Smooth muscle cell (in vitro differentiated cells): ENCODE measurements around the gene P2RY11. TPM values are rescaled to one million over a fixed set of nuclear protein-coding genes. Genes with fewer than 3 reads are reported as not detected.

Source experiments
- DNase-seq: peaks from one replicate; lab custom pipeline; 2025; ENCODE audit not compliant: unreplicated experiment; lab: John Stamatoyannopoulos, UW
- H2AFZ ChIP-seq: fragments of 200-600 bp; sonication (generic); 2 replicates; pipeline ENCODE4 v1.6.0; 2016; ENCODE audit warnings: antibody characterized with exemption, low read depth, mild to moderate bottlenecking
- H3F3A ChIP-seq: fragments of 200-600 bp; sonication (generic); 2 replicates; pipeline ENCODE4 v1.6.0; 2017; ENCODE audit warnings: antibody characterized with exemption, low read depth
- H3K27ac ChIP-seq: fragments of 200-600 bp; sonication (generic); 2 replicates; pipeline ENCODE4 v1.5.1; 2016; ENCODE audit warnings: low read depth, mild to moderate bottlenecking
- H3K27me3 ChIP-seq: fragments of 200-600 bp; sonication (generic); 2 replicates; pipeline ENCODE4 v1.6.1; 2016; ENCODE audit warnings: low read depth, mild to moderate bottlenecking
- H3K36me3 ChIP-seq: fragments of 200-600 bp; sonication (generic); 2 replicates; pipeline ENCODE4 v1.5.1; 2016; ENCODE audit warnings: low read depth
- H3K4me1 ChIP-seq: fragments of 200-600 bp; sonication (generic); 2 replicates; pipeline ENCODE4 v1.5.1; 2016; ENCODE audit warnings: low read depth
- H3K4me2 ChIP-seq: fragments of 200-600 bp; sonication (generic); 2 replicates; pipeline ENCODE4 v1.6.0; 2016; ENCODE audit warnings: mild to moderate bottlenecking
- H3K4me3 ChIP-seq: fragments of 200-600 bp; sonication (generic); 2 replicates; pipeline ENCODE4 v1.5.1; 2016; ENCODE audit warnings: mild to moderate bottlenecking
- H3K79me2 ChIP-seq: fragments of 200-600 bp; sonication (generic); 2 replicates; pipeline ENCODE4 v1.6.0; 2016; ENCODE audit warnings: low read depth, mild to moderate bottlenecking
- H3K9ac ChIP-seq: fragments of 200-600 bp; sonication (generic); 2 replicates; pipeline ENCODE4 v1.6.0; 2016; ENCODE audit warnings: low read depth
- H3K9me3 ChIP-seq: fragments of 200-600 bp; sonication (generic); replicated peaks from 2 replicates; pipeline ENCODE4 v1.5.1; 2016; ENCODE audit warnings: low read depth
- H4K20me1 ChIP-seq: fragments of 200-600 bp; sonication (generic); 2 replicates; pipeline ENCODE4 v1.6.0; 2016; ENCODE audit warnings: low read depth
- WGBS: methylation state at CpG from one replicate; pipeline ENCODE4 v1.1.7; 2016; ENCODE audit warnings: low lambda C conversion rate; 5-methylcytosine and 5-hydroxymethylcytosine counted together
- polyA plus RNA-seq: library from polyadenylated mRNA; unstranded; fragments of >200 nt; fragmentation: Nextera tagmentation; extraction: Ambion mirVana; gene quantifications from 2 replicates; pipeline ENCODE4 v1.2.1, GENCODE V29; 2016
- total RNA-seq: library from RNA; depleted of rRNA; stranded (reverse); fragments of >200 nt; gene quantifications from 2 replicates; pipeline ENCODE4 v1.2.3, GENCODE V29; 2014
- TF ChIP-seq, protein P1 (sequence below): fragments of 200-600 bp; sonication (generic); IDR thresholded peaks from 2 replicates; pipeline ENCODE4 v1.5.1; 2017; ENCODE audit warnings: borderline replicate concordance, mild to moderate bottlenecking, antibody characterized with exemption; ENCODE audit not compliant: insufficient read depth, poor library complexity, severe bottlenecking

The P2RY11 gene, protein sequence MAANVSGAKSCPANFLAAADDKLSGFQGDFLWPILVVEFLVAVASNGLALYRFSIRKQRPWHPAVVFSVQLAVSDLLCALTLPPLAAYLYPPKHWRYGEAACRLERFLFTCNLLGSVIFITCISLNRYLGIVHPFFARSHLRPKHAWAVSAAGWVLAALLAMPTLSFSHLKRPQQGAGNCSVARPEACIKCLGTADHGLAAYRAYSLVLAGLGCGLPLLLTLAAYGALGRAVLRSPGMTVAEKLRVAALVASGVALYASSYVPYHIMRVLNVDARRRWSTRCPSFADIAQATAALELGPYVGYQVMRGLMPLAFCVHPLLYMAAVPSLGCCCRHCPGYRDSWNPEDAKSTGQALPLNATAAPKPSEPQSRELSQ
- 1.5 and 2.0 TPM in 2 replicates for total RNA-seq
- 3.8 and 9.7 TPM in 2 replicates for polyA plus RNA-seq

DNA sequence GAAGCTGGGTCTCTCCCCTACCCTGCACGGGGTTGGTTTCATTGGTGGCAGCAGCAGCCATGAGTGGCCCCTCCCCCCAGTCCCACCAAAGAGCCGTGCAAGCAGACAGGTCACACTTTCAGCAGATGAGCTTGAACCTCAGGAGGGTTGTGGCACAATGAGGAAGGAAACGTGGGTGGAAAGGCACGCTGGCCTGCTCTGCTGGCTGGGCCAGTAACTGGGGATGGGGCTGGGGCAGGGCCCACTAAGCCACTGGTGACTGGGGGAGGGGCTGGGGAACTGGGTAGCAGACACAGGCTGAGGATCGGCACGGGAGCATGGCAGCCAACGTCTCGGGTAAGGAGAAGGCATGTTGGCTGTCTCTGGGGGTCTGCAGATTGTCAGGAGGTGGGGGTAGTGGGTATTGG is at the start of gene P2RY11:
TSS of gene P2RY11 (plus strand) at position 289 of the 407 bp plus-strand sequence. CDS start at position 318, 29 bp downstream.
- DNase-seq = no peak
- TF ChIP-seq, protein P1, sequence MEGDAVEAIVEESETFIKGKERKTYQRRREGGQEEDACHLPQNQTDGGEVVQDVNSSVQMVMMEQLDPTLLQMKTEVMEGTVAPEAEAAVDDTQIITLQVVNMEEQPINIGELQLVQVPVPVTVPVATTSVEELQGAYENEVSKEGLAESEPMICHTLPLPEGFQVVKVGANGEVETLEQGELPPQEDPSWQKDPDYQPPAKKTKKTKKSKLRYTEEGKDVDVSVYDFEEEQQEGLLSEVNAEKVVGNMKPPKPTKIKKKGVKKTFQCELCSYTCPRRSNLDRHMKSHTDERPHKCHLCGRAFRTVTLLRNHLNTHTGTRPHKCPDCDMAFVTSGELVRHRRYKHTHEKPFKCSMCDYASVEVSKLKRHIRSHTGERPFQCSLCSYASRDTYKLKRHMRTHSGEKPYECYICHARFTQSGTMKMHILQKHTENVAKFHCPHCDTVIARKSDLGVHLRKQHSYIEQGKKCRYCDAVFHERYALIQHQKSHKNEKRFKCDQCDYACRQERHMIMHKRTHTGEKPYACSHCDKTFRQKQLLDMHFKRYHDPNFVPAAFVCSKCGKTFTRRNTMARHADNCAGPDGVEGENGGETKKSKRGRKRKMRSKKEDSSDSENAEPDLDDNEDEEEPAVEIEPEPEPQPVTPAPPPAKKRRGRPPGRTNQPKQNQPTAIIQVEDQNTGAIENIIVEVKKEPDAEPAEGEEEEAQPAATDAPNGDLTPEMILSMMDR = no peak
- peaks cover 3% of the 10 kb centered on the region for H4K20me1 ChIP-seq
- no peak within 1 kb of the TSS for H3K9ac ChIP-seq
- no peaks in the 10 kb centered on the region for H3K9me3 ChIP-seq
- no peaks in the 10 kb centered on the region for H3K36me3 ChIP-seq
- no peak within 1 kb of the TSS for H3K4me2 ChIP-seq
- peak within 1 kb of the TSS; percentile 31 for H3K27ac ChIP-seq
- H3K4me1 ChIP-seq = peaks cover 10% of the 10 kb centered on the region
- H3K79me2 ChIP-seq = peaks cover 19% of the 10 kb centered on the region
- WGBS = 80% methylated on average over 8 of the region's 8 CpGs
- no peak within 1 kb of the TSS for H2AFZ ChIP-seq
- no peak within 1 kb of the TSS for H3K4me3 ChIP-seq
- no peaks in the 10 kb centered on the region for H3K27me3 ChIP-seq
- peaks cover 6% of the 10 kb centered on the region for H3F3A ChIP-seq

DNA sequence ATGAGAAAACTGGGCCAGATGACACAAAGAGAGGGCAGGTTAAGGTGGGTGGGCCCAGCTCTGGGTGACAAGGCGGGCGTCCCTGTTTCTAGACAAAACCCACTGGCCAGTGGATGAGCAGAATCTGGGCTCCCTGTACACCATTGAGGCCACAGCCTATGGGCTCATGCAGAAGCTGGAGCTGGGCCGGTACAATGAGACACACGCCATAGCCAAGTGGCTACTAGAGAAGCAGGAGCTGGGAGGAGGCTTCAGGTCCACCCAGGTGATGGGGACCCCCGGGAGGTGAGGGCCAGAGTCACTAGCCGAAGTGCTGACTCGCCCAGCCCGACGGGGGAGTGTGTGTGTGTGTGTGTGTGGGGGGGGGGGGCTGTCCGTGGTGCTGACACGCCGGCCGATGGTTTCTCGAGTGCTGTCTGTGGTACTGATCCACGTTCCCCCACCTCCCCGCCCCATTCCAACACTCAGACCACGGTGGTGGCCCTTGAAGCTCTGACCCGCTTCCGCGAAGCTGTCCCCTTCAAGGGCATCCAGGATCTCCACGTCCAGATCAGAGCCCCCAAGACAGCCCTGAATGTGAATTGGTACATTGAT is 49.7 kb upstream of the P2RY11 start:
- TF ChIP-seq, protein P1 = no peak
- H3K79me2 ChIP-seq = no peaks in the 10 kb centered on the region
- no peaks in the 10 kb centered on the region for H3K4me1 ChIP-seq
- no peak for DNase-seq
- H3K9ac ChIP-seq = no peak overlapping the region
- H2AFZ ChIP-seq = no peak overlapping the region
- H3K36me3 ChIP-seq = no peaks in the 10 kb centered on the region
- H4K20me1 ChIP-seq = no peaks in the 10 kb centered on the region
- no peaks in the 10 kb centered on the region for H3K9me3 ChIP-seq
- H3K4me2 ChIP-seq = no peak overlapping the region
- H3K27ac ChIP-seq = no peak overlapping the region
- H3K4me3 ChIP-seq = no peak overlapping the region
- WGBS = 38% methylated on average over 18 of the region's 21 CpGs
- H3F3A ChIP-seq = no peaks in the 10 kb centered on the region
- H3K27me3 ChIP-seq = peaks cover 3% of the 10 kb centered on the region

DNA sequence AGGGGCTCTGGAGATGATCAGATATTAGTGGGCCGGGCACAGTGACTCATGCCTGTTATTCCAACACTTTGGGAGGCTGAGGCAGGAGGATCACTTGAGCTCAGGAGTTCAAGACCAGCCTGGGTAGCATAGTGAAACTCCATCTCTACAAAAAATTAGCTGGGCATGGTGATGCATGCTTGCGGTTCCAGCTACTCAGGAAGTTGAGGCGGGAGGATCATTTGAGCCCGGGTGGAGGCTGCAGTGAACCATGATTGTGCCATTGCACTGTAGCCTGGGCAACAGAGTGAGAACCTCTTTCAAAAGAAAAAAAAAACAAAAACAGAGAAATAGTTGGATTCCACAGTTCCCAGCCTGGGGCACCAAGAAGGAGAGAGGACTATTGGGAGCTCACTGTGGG is 43.3 kb upstream of the P2RY11 start:
- H3K9me3 ChIP-seq = no peaks in the 10 kb centered on the region
- H3K27me3 ChIP-seq = no peaks in the 10 kb centered on the region
- no peaks in the 10 kb centered on the region for H3K4me1 ChIP-seq
- TF ChIP-seq, protein P1 = no peak
- H3K36me3 ChIP-seq = no peaks in the 10 kb centered on the region
- DNase-seq = no peak
- no peak overlapping the region for H3K9ac ChIP-seq
- H3F3A ChIP-seq = no peaks in the 10 kb centered on the region
- no peak overlapping the region for H3K4me2 ChIP-seq
- no peak overlapping the region for H3K27ac ChIP-seq
- no peaks in the 10 kb centered on the region for H3K79me2 ChIP-seq
- no peaks in the 10 kb centered on the region for H4K20me1 ChIP-seq
- H3K4me3 ChIP-seq = no peak overlapping the region
- 88% methylated on average over 4 of the region's 4 CpGs for WGBS
- H2AFZ ChIP-seq = no peak overlapping the region
